D721Med (cell line): ENCODE measurements around the gene KLC1.

Experiments used
- DNase-seq: peaks from one replicate; pipeline ENCODE4 v3.0.0; 2011; ENCODE audit warnings: low spot score; ENCODE audit not compliant: insufficient read length
- FAIRE-seq: peaks from 2 replicates; lab custom pipeline; 2011; peaks lifted over from hg19 to GRCh38; lab: Jason Lieb, UNC
- TF ChIP-seq, protein P1 (sequence below): IDR thresholded peaks from 2 replicates; pipeline ENCODE4 v1.5.1; 2012; ENCODE audit warnings: mild to moderate bottlenecking, control low read depth; ENCODE audit not compliant: insufficient read depth; ENCODE audit errors: missing control alignments

The KLC1 gene

DNA sequence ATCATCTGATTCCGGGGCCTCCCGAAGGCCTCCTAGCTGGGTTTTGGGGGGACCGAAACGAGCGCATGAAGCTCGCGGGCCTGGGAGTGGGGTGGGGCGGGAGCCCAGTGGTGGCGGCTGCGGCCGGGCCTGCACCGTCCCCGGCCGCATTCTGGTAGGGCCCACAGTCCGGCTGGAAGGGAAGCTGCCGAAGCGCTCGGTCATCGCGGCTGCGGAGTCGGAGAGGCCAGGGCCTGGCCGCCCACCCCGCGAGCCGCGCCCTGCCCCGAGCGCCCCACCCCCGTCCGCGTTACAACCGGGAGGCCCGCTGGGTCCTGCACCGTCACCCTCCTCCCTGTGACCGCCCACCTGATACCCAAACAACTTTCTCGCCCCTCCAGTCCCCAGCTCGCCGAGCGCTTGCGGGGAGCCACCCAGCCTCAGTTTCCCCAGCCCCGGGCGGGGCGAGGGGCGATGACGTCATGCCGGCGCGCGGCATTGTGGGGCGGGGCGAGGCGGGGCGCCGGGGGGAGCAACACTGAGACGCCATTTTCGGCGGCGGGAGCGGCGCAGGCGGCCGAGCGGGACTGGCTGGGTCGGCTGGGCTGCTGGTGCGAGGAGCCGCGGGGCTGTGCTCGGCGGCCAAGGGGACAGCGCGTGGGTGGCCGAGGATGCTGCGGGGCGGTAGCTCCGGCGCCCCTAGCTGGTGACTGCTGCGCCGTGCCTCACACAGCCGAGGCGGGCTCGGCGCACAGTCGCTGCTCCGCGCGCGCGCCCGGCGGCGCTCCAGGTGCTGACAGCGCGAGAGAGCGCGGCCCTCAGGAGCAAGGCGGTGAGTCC is at the start of gene KLC1:
TSS of gene KLC1 (plus strand) at position 528 of the 819 bp plus-strand sequence. CDS start 25,354 bp downstream, outside the sequence.
- TF ChIP-seq, protein P1, sequence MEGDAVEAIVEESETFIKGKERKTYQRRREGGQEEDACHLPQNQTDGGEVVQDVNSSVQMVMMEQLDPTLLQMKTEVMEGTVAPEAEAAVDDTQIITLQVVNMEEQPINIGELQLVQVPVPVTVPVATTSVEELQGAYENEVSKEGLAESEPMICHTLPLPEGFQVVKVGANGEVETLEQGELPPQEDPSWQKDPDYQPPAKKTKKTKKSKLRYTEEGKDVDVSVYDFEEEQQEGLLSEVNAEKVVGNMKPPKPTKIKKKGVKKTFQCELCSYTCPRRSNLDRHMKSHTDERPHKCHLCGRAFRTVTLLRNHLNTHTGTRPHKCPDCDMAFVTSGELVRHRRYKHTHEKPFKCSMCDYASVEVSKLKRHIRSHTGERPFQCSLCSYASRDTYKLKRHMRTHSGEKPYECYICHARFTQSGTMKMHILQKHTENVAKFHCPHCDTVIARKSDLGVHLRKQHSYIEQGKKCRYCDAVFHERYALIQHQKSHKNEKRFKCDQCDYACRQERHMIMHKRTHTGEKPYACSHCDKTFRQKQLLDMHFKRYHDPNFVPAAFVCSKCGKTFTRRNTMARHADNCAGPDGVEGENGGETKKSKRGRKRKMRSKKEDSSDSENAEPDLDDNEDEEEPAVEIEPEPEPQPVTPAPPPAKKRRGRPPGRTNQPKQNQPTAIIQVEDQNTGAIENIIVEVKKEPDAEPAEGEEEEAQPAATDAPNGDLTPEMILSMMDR = no peak
- no peak for FAIRE-seq
- DNase-seq = peak; percentile 67

DNA sequence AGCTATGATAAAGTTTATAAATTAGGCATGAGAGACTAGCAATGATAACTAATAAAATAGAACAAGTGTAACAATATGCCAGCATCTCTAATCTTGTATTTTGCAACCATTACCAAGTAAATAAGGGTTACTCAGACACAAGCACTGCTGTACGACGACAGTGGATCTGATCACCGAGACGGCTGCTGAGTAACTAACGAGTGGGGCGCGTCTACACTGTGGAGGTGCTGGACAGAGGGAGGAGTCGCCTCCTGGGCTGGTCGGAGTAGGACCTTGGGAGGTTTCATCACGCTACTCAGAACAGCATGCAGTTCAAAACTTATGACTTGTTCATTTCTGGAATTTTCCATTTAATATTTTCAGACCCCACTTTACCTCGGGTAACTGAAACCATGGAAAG is 47.8 kb upstream of the KLC1 start:
- DNase-seq = no peak
- no peak for FAIRE-seq
- TF ChIP-seq, protein P1 = no peak

DNA sequence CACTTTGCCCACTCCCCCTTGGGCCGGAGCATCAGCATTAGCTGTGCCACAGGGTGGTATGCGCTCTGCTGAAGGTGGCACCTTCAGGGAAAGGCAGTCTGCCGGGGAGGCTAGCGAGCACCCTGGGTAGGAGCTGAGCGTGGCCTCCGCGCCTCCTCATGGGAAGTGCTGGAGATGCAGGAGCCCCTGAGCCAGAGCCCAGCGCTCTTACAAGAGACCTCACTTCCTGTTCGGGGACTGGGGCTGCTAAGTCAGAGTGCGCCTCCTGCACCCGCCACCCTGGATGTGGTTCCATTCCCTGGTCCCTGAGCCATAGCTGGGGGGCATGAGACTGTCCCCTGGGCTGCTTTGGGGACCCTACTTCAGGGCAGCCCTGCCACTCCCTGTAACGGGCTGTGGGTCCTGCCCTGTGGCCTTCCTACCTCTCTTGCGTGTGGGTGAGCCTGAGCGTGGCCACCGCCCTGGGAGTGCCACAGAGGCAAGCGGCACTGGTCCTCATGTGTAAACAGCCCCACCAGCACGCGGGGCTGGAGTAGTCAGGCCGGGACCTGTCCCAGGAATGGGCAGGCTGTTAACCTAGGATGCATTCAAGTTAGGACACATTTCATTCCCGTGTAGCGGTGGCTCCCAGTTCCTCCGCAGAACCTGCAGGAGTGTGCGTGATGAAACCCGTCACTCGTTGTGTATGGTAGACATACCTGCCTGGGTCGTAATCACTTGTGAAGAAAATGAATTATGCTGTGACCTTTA is 46.9 kb upstream of the KLC1 start:
- FAIRE-seq = no peak
- TF ChIP-seq, protein P1 = no peak
- no peak for DNase-seq

GRCh38 chr14:103584326-103584915 is 44.6 kb upstream of the KLC1 start:
- no peak for DNase-seq
- TF ChIP-seq, protein P1 = no peak
- FAIRE-seq = no peak

DNA sequence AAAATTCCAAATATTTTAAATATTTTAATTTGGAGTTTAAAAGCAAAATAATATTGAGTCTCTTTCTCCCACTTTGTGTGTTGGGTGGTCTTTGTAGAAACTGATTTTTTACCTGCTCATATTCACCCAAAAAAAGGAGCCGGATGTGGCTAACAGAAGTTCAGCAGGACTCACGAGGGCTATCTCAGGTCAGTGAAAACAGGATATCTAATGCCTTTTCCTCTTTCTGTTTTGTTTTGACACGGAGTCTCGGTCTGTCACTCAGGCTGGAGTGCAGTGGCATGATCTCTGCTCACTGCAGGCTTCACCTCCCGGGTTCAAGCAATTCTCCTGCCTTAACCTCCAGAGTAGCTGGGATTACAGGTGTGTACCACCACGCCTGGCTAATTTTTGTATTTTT is 35.4 kb upstream of the KLC1 start:
- no peak for DNase-seq
- TF ChIP-seq, protein P1 = no peak
- no peak for FAIRE-seq

DNA sequence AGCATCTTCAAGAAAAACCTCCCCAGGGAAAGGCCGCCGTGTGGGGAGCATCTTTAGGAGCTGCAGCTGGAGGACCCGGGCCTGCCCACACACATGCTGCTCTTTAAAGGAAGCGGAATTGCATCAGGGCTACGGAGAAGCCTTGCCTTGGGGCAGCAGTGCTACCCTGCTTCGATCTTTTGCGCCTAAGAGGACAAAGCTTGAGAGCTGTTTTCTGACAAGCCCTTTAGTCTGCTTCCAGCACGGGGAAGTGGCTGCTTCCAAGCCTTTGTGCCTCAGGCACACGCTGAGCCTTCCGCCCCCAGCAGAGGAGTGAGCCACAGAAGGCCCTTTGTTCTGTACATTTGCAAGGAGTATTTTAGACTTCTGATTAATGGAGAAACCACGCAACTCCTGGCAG is 34.7 kb upstream of the KLC1 start:
- DNase-seq (no peak), FAIRE-seq (no peak)
- TF ChIP-seq, protein P1 = no peak
